HepG2 (cell line): Measurements from ENCODE around the gene NOTUM. TPM values are rescaled to one million over a fixed set of nuclear protein-coding genes. Genes with fewer than 3 reads are reported as not detected.

Source experiments
- ARNT2 ChIP-seq: sonication (generic); formaldehyde crosslinking; IDR thresholded peaks from 2 replicates; pipeline ENCODE4 v1.8.0; 2022; ENCODE audit warnings: mild to moderate bottlenecking, low read depth, missing genetic modification reagents, moderate library complexity
- ATF7-NPFF ChIP-seq: sonication (generic); formaldehyde crosslinking; IDR thresholded peaks from 2 replicates; pipeline ENCODE4 v1.8.1; 2023; ENCODE audit warnings: mild to moderate bottlenecking, low read depth, missing genetic modification reagents, moderate library complexity
- DNMT3B ChIP-seq: conservative IDR thresholded peaks from 2 replicates; pipeline ENCODE4 v1.6.1; 2016; ENCODE audit warnings: missing biosample characterization, control low read depth
- ERF ChIP-seq: IDR thresholded peaks from 2 replicates; pipeline ENCODE4 v1.6.1; 2018; ENCODE audit warnings: missing biosample characterization, missing genetic modification reagents
- FOXC1 ChIP-seq: sonication (generic); formaldehyde crosslinking; IDR thresholded peaks from 2 replicates; pipeline ENCODE4 v1.8.0; 2022; ENCODE audit warnings: mild to moderate bottlenecking, missing genetic modification reagents, borderline replicate concordance
- NFYB ChIP-seq: sonication (generic); formaldehyde crosslinking; IDR thresholded peaks from 2 replicates; pipeline ENCODE4 v1.4.0; 2020; ENCODE audit warnings: missing genetic modification reagents
- PBX3 ChIP-seq: sonication (generic); formaldehyde crosslinking; IDR thresholded peaks from 2 replicates; pipeline ENCODE4 v1.8.1; 2023; ENCODE audit warnings: missing genetic modification reagents, inconsistent platforms, borderline replicate concordance
- POGK ChIP-seq: sonication (generic); formaldehyde crosslinking; conservative IDR thresholded peaks from 2 replicates; pipeline ENCODE4 v1.8.0; 2022; ENCODE audit warnings: mild to moderate bottlenecking, moderate library complexity, missing genetic modification reagents
- RFX5 ChIP-seq: IDR thresholded peaks from 2 replicates; pipeline ENCODE4 v1.6.1; 2011; ENCODE audit warnings: low read depth, low read length, improper control_type of control experiment
- SOX6 ChIP-seq, 2 experiments: fragments of 450-650 bp in 1 of 2; sonication (generic) in 1 of 2; formaldehyde crosslinking in 1 of 2; IDR thresholded peaks; 2 replicates each; pipeline versions ENCODE4 v1.4.0 to v1.6.1; 2017 to 2020; ENCODE audit warnings: antibody characterized with exemption in 1 of 2, mild to moderate bottlenecking in 1 of 2, missing genetic modification reagents in 1 of 2
- TMF1 ChIP-seq: sonication (generic); formaldehyde crosslinking; IDR thresholded peaks from 2 replicates; pipeline ENCODE4 v1.8.1; 2022; ENCODE audit warnings: low read depth, missing genetic modification reagents
- TOPORS ChIP-seq: sonication (generic); formaldehyde crosslinking; IDR thresholded peaks from 2 replicates; pipeline ENCODE4 v1.8.0; 2023; ENCODE audit warnings: mild to moderate bottlenecking, missing genetic modification reagents
- ZBTB1 ChIP-seq: sonication (generic); formaldehyde crosslinking; IDR thresholded peaks from 2 replicates; pipeline ENCODE4 v1.4.0; 2020; ENCODE audit warnings: missing genetic modification reagents, borderline replicate concordance
- ZNF142 ChIP-seq: sonication (generic); formaldehyde crosslinking; IDR thresholded peaks from 2 replicates; pipeline ENCODE4 v1.4.0; 2020; ENCODE audit warnings: missing genetic modification reagents
- ZNF17 ChIP-seq: sonication (generic); formaldehyde crosslinking; IDR thresholded peaks from 2 replicates; pipeline ENCODE4 v1.5.0; 2020; ENCODE audit warnings: mild to moderate bottlenecking, missing genetic modification reagents
- ZNF207 ChIP-seq: fragments of 450-650 bp; IDR thresholded peaks from 2 replicates; pipeline ENCODE4 v1.6.1; 2016; ENCODE audit warnings: antibody characterized with exemption, borderline replicate concordance
- ZNF230 ChIP-seq: sonication (generic); formaldehyde crosslinking; IDR thresholded peaks from 2 replicates; pipeline ENCODE4 v1.4.0; 2020; ENCODE audit warnings: mild to moderate bottlenecking, missing genetic modification reagents
- ZNF260 ChIP-seq: sonication (generic); formaldehyde crosslinking; IDR thresholded peaks from 2 replicates; pipeline ENCODE4 v1.4.0; 2020; ENCODE audit warnings: missing genetic modification reagents, low read depth, mild to moderate bottlenecking, borderline replicate concordance
- ZSCAN20 ChIP-seq: sonication (generic); formaldehyde crosslinking; IDR thresholded peaks from 2 replicates; pipeline ENCODE4 v1.4.0; 2020; ENCODE audit warnings: missing genetic modification reagents, mild to moderate bottlenecking, borderline replicate concordance
- polyA plus RNA-seq, 8 experiments: library from polyadenylated mRNA; depleted of rRNA in 3 of 8; stranded (reverse) in 7 of 8; unstranded in 1 of 8; fragments of >200 nt; fragmentation: Illumina TruSeq in 4 of 8; extraction: Trizol in 4 of 8; gene quantifications; 2 replicates each; pipeline versions ENCODE4 v1.2.1 to v1.2.3, GENCODE V29; 2011 to 2016; ENCODE audit warnings: low read depth in 4 of 8, missing spikeins in 1 of 8, mixed read lengths in 1 of 8; ENCODE audit not compliant: insufficient read depth in 1 of 8
- total RNA-seq, 5 experiments: library from RNA; depleted of rRNA; stranded (reverse); fragments of >200 nt; fragmentation: Illumina TruSeq; extraction: Trizol; gene quantifications; 2 replicates each; pipeline ENCODE4 v1.2.3, GENCODE V29; 2016; ENCODE audit warnings: low read depth in 1 of 5
- TF ChIP-seq, protein P1 (sequence below): sonication (generic); formaldehyde crosslinking; IDR thresholded peaks from 2 replicates; pipeline ENCODE4 v1.8.0; 2022; ENCODE audit warnings: mild to moderate bottlenecking, missing genetic modification reagents, moderate library complexity

NOTUM gene
- total and polyA plus RNA-seq, 2 of the 13 experiments (the other 11 are each of a cell fraction or from before 2014, with no cell fraction given), result 150 to 160 TPM

DNA sequence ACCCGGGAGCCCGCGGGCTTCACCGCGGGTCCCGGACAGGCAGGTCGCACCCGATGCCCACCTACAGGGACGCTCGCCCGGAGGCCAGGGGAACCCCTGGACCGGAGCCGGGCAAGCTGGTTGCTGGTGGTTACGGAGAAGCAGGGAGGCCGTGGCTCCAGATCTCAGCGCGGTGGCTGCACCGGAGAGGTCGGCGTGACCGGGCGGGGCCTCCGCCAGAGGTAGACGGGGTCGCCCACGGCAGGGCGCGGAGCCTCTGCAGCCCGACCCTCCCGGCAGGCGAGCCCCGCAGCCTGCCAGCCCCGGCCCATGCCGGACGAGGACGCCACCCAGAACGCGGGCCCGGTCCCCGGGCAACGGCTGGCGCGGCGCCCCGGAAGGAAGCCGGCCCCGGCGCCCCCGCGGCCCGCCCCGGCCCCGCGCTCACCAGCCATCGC is 50.1 kb downstream of the NOTUM start (continued):
- TF ChIP-seq ZNF142 (CRISPR knock-in tag), result peak; percentile 54; the same call in 1 of the 2 replicates
- TF ChIP-seq SOX6 (IDR thresholded peaks at IDR 0.05), result no peak
- 0 out of 2 replicates have a peak, but pooled peaks have one; percentile 48 for TF ChIP-seq SOX6 (CRISPR knock-in tag; IDR thresholded peaks at IDR 0.05)
- no peak for TF ChIP-seq ZNF17 (CRISPR knock-in tag)
- TF ChIP-seq TMF1 (CRISPR knock-in tag), result peak; percentile 36; the same call in 1 of the 2 replicates
- TF ChIP-seq, protein P1, sequence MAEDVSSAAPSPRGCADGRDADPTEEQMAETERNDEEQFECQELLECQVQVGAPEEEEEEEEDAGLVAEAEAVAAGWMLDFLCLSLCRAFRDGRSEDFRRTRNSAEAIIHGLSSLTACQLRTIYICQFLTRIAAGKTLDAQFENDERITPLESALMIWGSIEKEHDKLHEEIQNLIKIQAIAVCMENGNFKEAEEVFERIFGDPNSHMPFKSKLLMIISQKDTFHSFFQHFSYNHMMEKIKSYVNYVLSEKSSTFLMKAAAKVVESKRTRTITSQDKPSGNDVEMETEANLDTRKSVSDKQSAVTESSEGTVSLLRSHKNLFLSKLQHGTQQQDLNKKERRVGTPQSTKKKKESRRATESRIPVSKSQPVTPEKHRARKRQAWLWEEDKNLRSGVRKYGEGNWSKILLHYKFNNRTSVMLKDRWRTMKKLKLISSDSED (CRISPR knock-in tag), result 0 out of 2 replicates have a peak, but pooled peaks have one; percentile 83
- no peak for TF ChIP-seq NFYB (CRISPR knock-in tag)
- no peak for TF ChIP-seq FOXC1
- TF ChIP-seq PBX3 (CRISPR knock-in tag), result no peak
- no peak for TF ChIP-seq DNMT3B
- TF ChIP-seq ZNF207, result no peak
- TF ChIP-seq ATF7-NPFF (CRISPR knock-in tag), result peak; percentile 28; the same call in 1 of the 2 replicates
- 0 out of 2 replicates have a peak, but pooled peaks have one; percentile 4 for TF ChIP-seq ZNF230
- no peak for TF ChIP-seq ZNF260 (CRISPR knock-in tag)
- peak; percentile 13; the same call in 1 of the 2 replicates for TF ChIP-seq ZSCAN20
- no peak for TF ChIP-seq ZBTB1
- no peak for TF ChIP-seq RFX5
- peak; percentile 41; the same call in 1 of the 2 replicates for TF ChIP-seq ERF (CRISPR knock-in tag)
- TF ChIP-seq TOPORS, result no peak
- TF ChIP-seq ARNT2 (CRISPR knock-in tag), result peak; percentile 18; the same call in 1 of the 2 replicates
- TF ChIP-seq POGK (CRISPR knock-in tag), result no peak
